Transverse colon (tissue), 4 donors: ENCODE data around the gene AP2A1. TPM values are rescaled to one million over a fixed set of nuclear protein-coding genes. Genes with fewer than 3 reads are reported as not detected.

Experiments
- DNase-seq: peaks from one replicate; pipeline ENCODE4 v3.0.0-alpha.2; 2019
- H3K27ac ChIP-seq, 4 donors: fragments of 200-600 bp; sonication (generic); 2 replicates each; pipeline ENCODE4 v1.5.1; 2016 to 2018; ENCODE audit warnings: inconsistent platforms in 4 of 4
- H3K27me3 ChIP-seq: fragments of 200-600 bp; sonication (generic); 2 replicates; pipeline ENCODE4 v1.5.1; 2017; ENCODE audit warnings: inconsistent platforms
- H3K36me3 ChIP-seq, 4 donors: fragments of 200-600 bp; sonication (generic); 2 replicates each; pipeline ENCODE4 v1.5.1; 2017 to 2019; ENCODE audit warnings: inconsistent platforms in 4 of 4
- H3K4me1 ChIP-seq, 4 donors: fragments of 200-600 bp; sonication (generic); 2 replicates each; pipeline ENCODE4 v1.5.1; 2017 to 2020; ENCODE audit warnings: inconsistent platforms in 4 of 4
- H3K4me3 ChIP-seq, 4 donors: fragments of 200-600 bp; sonication (generic); 1 replicate in 1 of 4; 2 replicates in 3 of 4; pipeline versions ENCODE4 v1.5.1 to v1.6.1; 2017 to 2019; ENCODE audit warnings: inconsistent platforms in 4 of 4
- H3K9me3 ChIP-seq, 2 donors: fragments of 200-600 bp; sonication (generic); 2 replicates each; pipeline ENCODE4 v1.5.1; 2017 to 2019; ENCODE audit warnings: inconsistent platforms in 2 of 2
- EP300 ChIP-seq: sonication (generic); formaldehyde crosslinking; IDR thresholded peaks from one replicate; pipeline ENCODE4 v1.6.1; 2017; ENCODE audit warnings: antibody characterized with exemption, low read depth
- POLR2A ChIP-seq: fragments of 450-650 bp; IDR thresholded peaks from one replicate; pipeline ENCODE4 v1.6.1; 2016; ENCODE audit warnings: antibody characterized with exemption, mild to moderate bottlenecking, moderate library complexity
- POLR2AphosphoS5 ChIP-seq, 3 donors: sonication (generic); formaldehyde crosslinking; IDR thresholded peaks; one replicate each; pipeline ENCODE4 v1.6.1; 2016; ENCODE audit warnings: antibody characterized with exemption in 3 of 3
- WGBS, 2 donors: methylation state at CpG; one replicate each; pipeline ENCODE4 v1.1.5; 2018; ENCODE audit warnings: low coverage in 1 of 2; 5-methylcytosine and 5-hydroxymethylcytosine counted together
- in situ Hi-C, 4 donors: fragments of 200-750 bp; cut with MboI; loops; one replicate each; pipeline versions ENCODE4 v1.15.0 to v1.15.1; 2017; ENCODE audit warnings: low sequenced_read_pairs in 3 of 4, low pct_ligation_motif_present in 1 of 4, low pct_unique_long_range_greater_than_20kb in 1 of 4
- intact Hi-C: fragments of 100-400 bp; cut with DNase I; formaldehyde crosslinking; loops from one replicate; pipeline ENCODE4 v1.15.1; 2023; ENCODE audit warnings: low total_unique reads
- total RNA-seq, 4 donors: library from RNA; depleted of rRNA; stranded (reverse); fragments of >200 nt; gene quantifications; one replicate each; pipeline ENCODE4 v1.1.0, GENCODE V29; 2016
- TF ChIP-seq, protein P1 (sequence below), 5 experiments: fragments of 200-600 bp in 3 of 5; fragments of 450-650 bp in 2 of 5; sonication (generic) in 3 of 5; IDR thresholded peaks; 1 replicate in 2 of 5; 2 replicates in 3 of 5; pipeline ENCODE4 v1.5.1; 2016 to 2017; ENCODE audit warnings: antibody characterized with exemption in 5 of 5, inconsistent platforms in 3 of 5, mild to moderate bottlenecking in 2 of 5, moderate library complexity in 1 of 5

AP2A1 gene
- total RNA-seq, 4 donors from 2014 or later: 71.1 to 125 (median 93.0) TPM

- peaks cover 0 to 6% (median 2%) of the 10 kb centered on the region in 4 donors for H3K36me3 ChIP-seq
- DNase-seq: no peak
- H3K27me3 ChIP-seq: no peaks in the 10 kb centered on the region
- peak overlapping the region; percentile 62 to 84 (median 78) for H3K27ac ChIP-seq
- intact Hi-C loops (loop anchor here (5.0 kb wide), 1 partner anchor 41 kb away; the partner anchor contains the start of gene AP2A1), in situ Hi-C loops (no loop called here)
- H3K4me1 ChIP-seq: peaks cover 4 to 29% (median 14%) of the 10 kb centered on the region in 4 donors
- H3K9me3 ChIP-seq: no peaks in the 10 kb centered on the region
- H3K4me3 ChIP-seq: peak overlapping the region in 2 of 4 donors; percentile 51 to 57
- TF ChIP-seq, protein P1, sequence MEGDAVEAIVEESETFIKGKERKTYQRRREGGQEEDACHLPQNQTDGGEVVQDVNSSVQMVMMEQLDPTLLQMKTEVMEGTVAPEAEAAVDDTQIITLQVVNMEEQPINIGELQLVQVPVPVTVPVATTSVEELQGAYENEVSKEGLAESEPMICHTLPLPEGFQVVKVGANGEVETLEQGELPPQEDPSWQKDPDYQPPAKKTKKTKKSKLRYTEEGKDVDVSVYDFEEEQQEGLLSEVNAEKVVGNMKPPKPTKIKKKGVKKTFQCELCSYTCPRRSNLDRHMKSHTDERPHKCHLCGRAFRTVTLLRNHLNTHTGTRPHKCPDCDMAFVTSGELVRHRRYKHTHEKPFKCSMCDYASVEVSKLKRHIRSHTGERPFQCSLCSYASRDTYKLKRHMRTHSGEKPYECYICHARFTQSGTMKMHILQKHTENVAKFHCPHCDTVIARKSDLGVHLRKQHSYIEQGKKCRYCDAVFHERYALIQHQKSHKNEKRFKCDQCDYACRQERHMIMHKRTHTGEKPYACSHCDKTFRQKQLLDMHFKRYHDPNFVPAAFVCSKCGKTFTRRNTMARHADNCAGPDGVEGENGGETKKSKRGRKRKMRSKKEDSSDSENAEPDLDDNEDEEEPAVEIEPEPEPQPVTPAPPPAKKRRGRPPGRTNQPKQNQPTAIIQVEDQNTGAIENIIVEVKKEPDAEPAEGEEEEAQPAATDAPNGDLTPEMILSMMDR (IDR thresholded peaks at IDR 0.05): no peak
- TF ChIP-seq POLR2AphosphoS5 (IDR thresholded peaks at IDR 0.05): no peak
- TF ChIP-seq POLR2A: no peak
- no peak for TF ChIP-seq EP300
- WGBS, 2 donors: 83 to 90% methylated on average over 3 to 20 of the region's 20 CpGs
Observed at GRCh38 chr19:49807904-49808675, 41.3 kb downstream of the AP2A1 start.

- TF ChIP-seq EP300: no peak
- peak; percentile 27 for TF ChIP-seq POLR2A
- peak in 1 of 3 donors; percentile 25 for TF ChIP-seq POLR2AphosphoS5 (IDR thresholded peaks at IDR 0.05)
- TF ChIP-seq, protein P1 (IDR thresholded peaks at IDR 0.05): no peak
- Histone ChIP-seq H3K36me3 (no peaks in the 10 kb centered on the region), H3K4me3 (peak overlapping the region; percentile 38 to 57 (median 46)), H3K27ac (peak overlapping the region; percentile 62 to 84 (median 78)), H3K27me3 (no peaks in the 10 kb centered on the region), H3K4me1 (peaks cover 4 to 29% (median 14%) of the 10 kb centered on the region in 4 donors), H3K9me3 (no peaks in the 10 kb centered on the region)
- WGBS, 2 donors: 1% methylated on average over 31 of the region's 31 CpGs; no CpG with 5 or more reads in 1 of the 2 donors
- peak; percentile 95 for DNase-seq
- intact Hi-C loops (loop anchor here (5.0 kb wide), 1 partner anchor 41 kb away; the partner anchor contains the start of gene AP2A1), in situ Hi-C loops (no loop called here)
Observed at GRCh38 chr19:49808711-49809159, 41.9 kb downstream of the AP2A1 start.

DNA sequence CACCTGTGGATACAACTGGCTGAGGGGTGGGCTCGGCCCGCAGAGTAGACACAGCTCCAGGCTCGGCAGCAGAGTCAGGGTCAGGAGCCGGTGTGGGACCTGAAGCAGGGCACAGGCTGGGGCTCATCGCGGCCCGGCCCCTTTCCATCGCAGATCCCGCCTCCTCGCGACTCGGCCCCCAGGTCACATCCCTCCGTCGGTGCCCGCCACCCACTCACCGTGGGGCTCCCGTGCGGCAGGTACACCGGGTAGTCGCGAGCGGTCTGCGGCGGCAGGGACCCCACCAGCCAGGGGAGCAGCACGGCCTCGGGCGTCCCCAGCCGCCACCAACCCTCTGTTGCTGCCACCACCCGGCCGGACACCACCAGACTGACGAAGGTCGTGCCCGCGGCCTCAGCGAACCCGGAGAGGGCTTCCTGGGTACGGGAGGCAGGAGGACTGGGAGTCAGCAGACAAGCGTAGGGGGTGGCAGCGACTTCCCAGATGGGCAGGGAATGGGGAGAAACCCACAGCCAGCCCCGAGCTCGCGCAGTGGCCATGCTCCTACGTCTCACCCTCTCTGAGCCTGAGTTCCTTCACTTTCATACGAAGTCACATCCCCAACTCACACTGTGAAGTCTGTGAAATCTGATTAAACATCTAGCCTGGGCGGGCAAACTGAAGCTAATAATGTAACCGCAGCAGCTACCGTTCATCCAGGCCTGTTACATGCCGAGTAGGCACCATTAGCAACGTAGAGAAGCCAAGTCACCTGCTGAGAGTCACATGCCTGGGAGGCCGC, 42.5 kb downstream of the AP2A1 start:
- intact Hi-C loops (loop anchor here (5.0 kb wide), 1 partner anchor 42 kb away; the partner anchor contains the start of gene AP2A1), in situ Hi-C loops (no loop called here)
- DNase-seq: peak; percentile 66
- H3K4me3 ChIP-seq: peak overlapping the region; percentile 38 to 57 (median 46)
- TF ChIP-seq POLR2AphosphoS5 (IDR thresholded peaks at IDR 0.05) (peak in 2 of 3 donors; percentile 45 to 46), POLR2A (peak; percentile 53), EP300 (no peak)
- TF ChIP-seq, protein P1 (IDR thresholded peaks at IDR 0.05): no peak
- WGBS, 2 donors: 15% methylated on average over 38 of the region's 50 CpGs; no CpG with 5 or more reads in 1 of the 2 donors
- no peaks in the 10 kb centered on the region for H3K9me3 ChIP-seq
- peak overlapping the region; percentile 62 to 84 (median 78) for H3K27ac ChIP-seq
- H3K4me1 ChIP-seq: peaks cover 4 to 29% (median 16%) of the 10 kb centered on the region in 4 donors
- no peaks in the 10 kb centered on the region for H3K36me3 ChIP-seq
- H3K27me3 ChIP-seq: no peaks in the 10 kb centered on the region
